DMS 273 treated with DMSO at 0.1 percent for 48 hours (cell line): ENCODE measurements around the gene SGPL1.
A peak's percentile ranks its signal among the peaks of the same experiment; 100 is the strongest.
"Not testable (repeated sequence)": the region's sequence is repeated elsewhere in the genome, so short reads cannot be mapped to it uniquely, and the experiment has no call there.

Experiments
- DNase-seq: peaks from one replicate; lab custom pipeline; 2025; lab: John Stamatoyannopoulos, UW

Gene SGPL1

GRCh38 chr10:70815504-70816219 lies at the start of gene SGPL1:
TSS of gene SGPL1 (plus strand) at chr10:70815948. CDS start at chr10:70816854, 906 bp downstream.
- DNase-seq, result peak; percentile 6

- DNase-seq, result not testable (repeated sequence)
These were observed 47.6 kb upstream of the SGPL1 start for GRCh38 chr10:70768026-70768685.

GRCh38 chr10:70769121-70769520 lies 46.6 kb upstream of the SGPL1 start:
- no peak for DNase-seq

GRCh38 chr10:70770001-70770400 lies 45.7 kb upstream of the SGPL1 start:
- no peak for DNase-seq

GRCh38 chr10:70770516-70770915 lies 45.2 kb upstream of the SGPL1 start:
- not testable (repeated sequence) for DNase-seq

GRCh38 chr10:70771311-70772194 lies 44.2 kb upstream of the SGPL1 start:
- no peak for DNase-seq

GRCh38 chr10:70772627-70773026 lies 43.1 kb upstream of the SGPL1 start:
- no peak for DNase-seq

GRCh38 chr10:70773461-70773860 lies 42.3 kb upstream of the SGPL1 start:
- no peak for DNase-seq

GRCh38 chr10:70773965-70774809 lies 41.6 kb upstream of the SGPL1 start:
- no peak for DNase-seq

GRCh38 chr10:70774810-70775678 lies 40.7 kb upstream of the SGPL1 start:
- DNase-seq, result no peak

- no peak for DNase-seq
These were observed 39.9 kb upstream of the SGPL1 start for GRCh38 chr10:70775679-70776454.

GRCh38 chr10:70776455-70777005 lies 39.2 kb upstream of the SGPL1 start:
- no peak for DNase-seq

- DNase-seq, result no peak
These were observed 38.5 kb upstream of the SGPL1 start for GRCh38 chr10:70777063-70777875.

GRCh38 chr10:70778267-70778924 lies 37.4 kb upstream of the SGPL1 start:
- no peak for DNase-seq

- DNase-seq, result no peak
These were observed 36.7 kb upstream of the SGPL1 start for GRCh38 chr10:70779088-70779487.

GRCh38 chr10:70779511-70780369 lies 36.0 kb upstream of the SGPL1 start:
- DNase-seq, result no peak

- no peak for DNase-seq
These were observed 35.4 kb upstream of the SGPL1 start for GRCh38 chr10:70780370-70780760.
